ENCODE results near the gene MACROD2.

DNA sequence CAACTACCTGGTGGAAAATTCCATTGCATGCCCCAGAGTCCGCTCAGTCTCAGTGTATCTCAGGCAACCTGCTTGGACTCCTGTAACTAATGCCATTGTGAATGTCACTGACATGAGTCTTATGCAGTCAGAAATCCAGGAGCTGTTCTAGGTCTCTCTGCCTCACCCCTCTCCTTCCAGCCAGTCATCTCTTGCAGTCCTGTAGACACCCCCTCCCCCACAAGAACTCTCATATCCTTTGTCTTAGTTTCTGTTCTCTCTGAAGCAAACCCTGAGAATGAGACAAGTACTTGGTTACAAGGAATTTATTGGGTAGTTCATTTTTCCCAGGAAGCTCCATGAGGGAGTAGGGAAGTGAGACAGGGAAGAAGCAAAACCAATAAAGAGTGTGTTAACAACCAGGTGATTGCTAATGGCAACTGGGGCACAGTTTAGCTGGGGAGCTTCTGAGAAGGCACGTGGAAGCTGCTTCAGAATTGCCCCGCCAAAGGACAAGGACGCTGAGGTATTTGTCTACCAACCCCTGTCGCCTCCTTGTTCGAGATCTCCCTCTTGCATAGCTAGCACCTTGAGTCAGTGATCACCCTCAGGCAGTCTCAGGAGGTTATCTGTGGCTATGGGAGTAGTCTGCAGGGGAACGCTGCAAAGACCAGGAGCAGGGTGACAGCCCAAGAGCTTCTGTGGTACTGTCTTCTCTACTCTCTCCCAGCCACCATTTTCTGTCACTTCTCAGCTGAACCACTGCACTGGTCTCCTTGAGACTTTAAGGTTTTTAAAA lies 1253.5 kb downstream of the MACROD2 start:
- no peak for TF ChIP-seq POLR2A (IDR thresholded peaks at IDR 0.05)
- TF ChIP-seq, protein P1, sequence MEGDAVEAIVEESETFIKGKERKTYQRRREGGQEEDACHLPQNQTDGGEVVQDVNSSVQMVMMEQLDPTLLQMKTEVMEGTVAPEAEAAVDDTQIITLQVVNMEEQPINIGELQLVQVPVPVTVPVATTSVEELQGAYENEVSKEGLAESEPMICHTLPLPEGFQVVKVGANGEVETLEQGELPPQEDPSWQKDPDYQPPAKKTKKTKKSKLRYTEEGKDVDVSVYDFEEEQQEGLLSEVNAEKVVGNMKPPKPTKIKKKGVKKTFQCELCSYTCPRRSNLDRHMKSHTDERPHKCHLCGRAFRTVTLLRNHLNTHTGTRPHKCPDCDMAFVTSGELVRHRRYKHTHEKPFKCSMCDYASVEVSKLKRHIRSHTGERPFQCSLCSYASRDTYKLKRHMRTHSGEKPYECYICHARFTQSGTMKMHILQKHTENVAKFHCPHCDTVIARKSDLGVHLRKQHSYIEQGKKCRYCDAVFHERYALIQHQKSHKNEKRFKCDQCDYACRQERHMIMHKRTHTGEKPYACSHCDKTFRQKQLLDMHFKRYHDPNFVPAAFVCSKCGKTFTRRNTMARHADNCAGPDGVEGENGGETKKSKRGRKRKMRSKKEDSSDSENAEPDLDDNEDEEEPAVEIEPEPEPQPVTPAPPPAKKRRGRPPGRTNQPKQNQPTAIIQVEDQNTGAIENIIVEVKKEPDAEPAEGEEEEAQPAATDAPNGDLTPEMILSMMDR (IDR thresholded peaks at IDR 0.05): no peak
